SH-SY5Y (cell line): ENCODE results near the gene LTBP4.

Experiments used
- GATA2 ChIP-seq: IDR thresholded peaks from 2 replicates; pipeline ENCODE4 v1.6.1; 2011; ENCODE audit warnings: mild to moderate bottlenecking, low read depth, low read length
- GATA3 ChIP-seq: IDR thresholded peaks from 2 replicates; pipeline ENCODE4 v1.6.1; 2011; ENCODE audit warnings: low read depth, mild to moderate bottlenecking, low read length, moderate library complexity

- TF ChIP-seq GATA2 (no peak), GATA3 (no peak)
Measured at GRCh38 chr19:40581531-40581930, 19.6 kb upstream of the LTBP4 start.
